NK-92 treated with Interleukin-12 subunit alpha and Interleukin-12 subunit beta, amount 100 ng/mL, for 24 hours (cell line): ENCODE data around the gene ZNF383.
A peak's percentile ranks its signal among the peaks of the same experiment; 100 is the strongest.
"Not testable (repeated sequence)": the region's sequence is repeated elsewhere in the genome, so short reads cannot be mapped to it uniquely, and the experiment has no call there.

Experiments
- DNase-seq: peaks from one replicate; lab custom pipeline; 2025; lab: John Stamatoyannopoulos, UW

ZNF383 gene

DNA sequence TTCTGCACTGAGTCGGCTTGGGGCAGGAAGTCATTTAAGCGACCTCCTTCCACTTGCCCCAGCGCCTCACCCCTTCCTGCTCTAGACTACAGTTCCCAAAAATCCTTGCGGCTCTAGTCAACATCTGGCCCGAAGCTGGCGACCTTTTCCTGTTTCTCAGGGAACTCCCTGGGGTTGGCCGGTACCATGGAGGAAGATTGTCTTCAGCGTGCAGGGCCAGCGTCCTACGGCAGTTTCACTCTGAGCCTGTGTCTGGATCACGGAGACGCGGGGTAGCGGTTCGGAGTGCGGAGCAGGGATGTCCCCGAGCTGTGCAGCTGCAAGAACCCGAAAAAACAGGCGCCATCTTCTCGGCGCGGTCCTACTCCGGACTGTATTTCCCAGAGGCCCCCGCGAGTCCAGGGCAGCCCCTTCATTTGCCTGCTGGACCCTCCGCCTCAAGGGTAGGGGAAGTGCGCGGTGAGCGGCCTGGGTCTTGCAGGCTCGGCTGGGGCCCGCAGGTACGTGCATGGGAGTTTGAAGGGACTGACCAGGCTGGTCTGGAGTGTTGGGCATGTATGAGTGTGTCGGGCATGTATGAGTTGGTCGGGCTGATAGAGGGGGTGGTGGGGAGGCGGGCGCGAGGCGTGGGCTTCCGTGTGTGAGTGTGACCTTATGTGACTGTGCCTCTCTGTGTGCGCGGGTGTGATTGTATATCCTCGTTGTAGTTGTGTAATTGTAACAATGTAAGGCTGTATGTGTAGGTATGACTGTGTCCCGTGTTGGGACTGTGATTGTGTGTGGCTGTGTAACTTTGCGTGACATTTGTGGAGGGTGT is at the start of gene ZNF383:
ZNF383 (plus strand) TSS at position 440 of the 817 bp plus-strand sequence. CDS start 12,240 bp downstream, outside the sequence.
- peak; percentile 79 for DNase-seq

DNA sequence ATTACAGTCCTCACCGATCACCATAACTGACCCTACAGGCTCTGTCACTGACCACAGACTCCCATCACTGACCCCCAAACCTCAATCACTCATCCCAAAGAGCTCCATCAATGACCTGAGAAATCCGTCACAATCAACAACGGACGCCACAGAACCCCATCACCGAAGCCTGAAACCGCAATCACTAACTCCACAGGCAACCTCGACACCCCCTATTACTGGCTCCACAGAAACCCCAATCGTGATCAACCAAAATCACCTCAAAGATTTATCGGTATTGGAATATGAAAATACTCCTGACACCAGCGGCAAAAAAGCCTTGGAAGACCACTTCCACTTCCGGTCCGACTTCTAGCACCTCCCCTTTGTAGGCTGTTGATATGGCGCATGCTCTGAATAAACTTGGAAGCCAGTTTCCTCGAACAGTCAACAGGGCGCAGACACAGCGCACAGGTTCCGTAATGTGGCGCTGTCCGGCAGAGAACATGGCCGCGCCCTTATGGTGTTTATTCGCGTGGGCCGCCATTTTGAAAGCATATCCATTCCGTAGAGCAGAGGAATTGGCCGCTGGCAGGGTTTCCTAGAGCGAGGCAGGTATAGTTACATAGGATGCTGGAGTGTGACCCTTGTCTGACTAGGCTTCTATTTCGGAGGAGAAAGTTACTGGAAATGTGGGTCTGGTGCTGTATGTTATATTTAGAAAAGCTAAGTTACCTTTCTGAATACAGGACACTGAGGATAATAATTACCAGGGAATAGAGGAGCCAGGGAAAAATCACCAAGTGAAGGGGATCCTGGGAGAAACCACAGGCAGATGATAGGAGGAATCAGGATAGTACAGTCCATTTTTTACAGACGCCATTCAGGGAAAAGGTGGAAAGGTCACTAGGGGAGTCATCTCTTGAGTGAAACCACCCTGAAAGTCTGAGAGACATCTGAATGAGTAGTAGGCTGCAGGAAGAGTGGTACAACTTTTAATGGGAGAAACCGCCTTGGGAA is 45.3 kb upstream of the ZNF383 start, which contains the start of gene ZNF585A:
ZNF585A (minus strand) TSS at position 328 of the 999 bp plus-strand sequence. CDS start 2,785 bp downstream, outside the sequence.
- peak; percentile 4 for DNase-seq

DNA sequence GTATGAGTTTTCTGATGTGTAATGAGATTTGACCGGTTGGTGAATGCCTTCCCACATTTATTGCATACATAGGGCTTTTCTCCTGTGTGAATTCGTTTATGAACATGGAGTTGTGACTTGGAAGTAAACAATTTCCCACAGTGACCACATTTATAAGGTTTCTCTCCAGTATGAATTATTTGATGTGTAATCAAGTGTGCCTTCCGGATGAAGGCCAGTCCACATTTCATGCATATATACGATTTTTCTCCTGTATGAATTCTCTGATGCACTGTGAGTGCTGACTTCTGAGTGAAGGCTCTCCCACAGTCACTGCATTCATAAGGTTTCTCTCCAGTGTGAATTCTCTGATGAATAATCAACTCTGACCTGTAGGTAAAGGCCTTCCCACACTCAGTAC is 31.9 kb upstream of the ZNF383 start:
- DNase-seq = not testable (repeated sequence)

DNA sequence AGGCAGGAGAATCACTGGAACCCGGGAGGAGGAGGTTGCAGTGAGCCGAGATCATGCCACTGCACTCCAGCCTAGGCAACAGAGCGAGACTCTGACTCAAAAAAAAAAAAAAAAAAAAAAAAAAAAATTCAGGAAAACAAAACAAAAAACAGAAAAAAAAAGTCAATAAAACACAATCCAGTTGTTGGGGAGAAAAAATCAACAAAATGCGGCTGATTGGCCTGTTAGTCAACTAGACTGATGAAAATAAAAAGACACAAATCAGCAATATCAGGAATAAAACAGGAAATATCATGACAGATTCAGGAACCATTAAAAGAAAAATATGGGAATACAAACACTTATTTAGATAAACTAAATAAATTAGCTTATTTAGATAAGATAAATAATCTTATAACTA is 22.8 kb upstream of the ZNF383 start:
- not testable (repeated sequence) for DNase-seq

DNA sequence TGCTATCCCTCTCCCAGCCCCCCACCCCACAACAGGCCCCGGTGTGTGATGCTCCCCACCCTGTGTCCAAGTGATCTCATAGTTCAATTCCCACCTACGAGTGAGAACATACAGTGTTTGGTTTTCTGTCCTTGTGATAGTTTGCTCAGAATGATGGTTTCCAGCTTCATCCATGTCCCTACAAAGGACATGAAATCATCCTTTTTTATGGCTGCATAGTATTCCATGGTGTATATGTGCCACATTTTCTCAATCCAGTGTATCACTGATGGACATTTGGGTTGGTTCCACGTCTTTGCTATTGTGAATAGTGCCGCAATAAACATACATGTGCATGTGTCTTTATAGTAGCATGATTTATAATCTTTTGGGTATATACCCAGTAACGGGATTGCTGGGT is 20.9 kb upstream of the ZNF383 start:
- not testable (repeated sequence) for DNase-seq

DNA sequence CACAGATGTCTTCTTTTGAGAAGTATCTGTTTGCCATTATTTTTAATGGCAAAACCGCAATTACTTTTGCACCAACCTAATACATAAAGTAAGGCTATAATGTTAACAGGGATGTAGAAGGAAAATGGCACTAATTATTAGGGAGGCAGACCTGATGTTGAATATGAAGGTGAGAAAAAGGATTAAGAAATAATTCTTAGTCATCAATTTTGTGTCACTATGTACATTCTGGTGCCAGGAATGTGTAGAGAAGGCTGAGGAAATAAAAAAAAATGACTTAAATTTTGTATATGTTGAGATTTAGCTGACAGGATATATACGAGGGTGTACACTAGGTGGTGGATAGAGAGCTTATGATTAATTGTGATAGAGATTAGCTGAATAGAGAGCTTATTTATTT is 20.2 kb upstream of the ZNF383 start:
- DNase-seq = no peak

DNA sequence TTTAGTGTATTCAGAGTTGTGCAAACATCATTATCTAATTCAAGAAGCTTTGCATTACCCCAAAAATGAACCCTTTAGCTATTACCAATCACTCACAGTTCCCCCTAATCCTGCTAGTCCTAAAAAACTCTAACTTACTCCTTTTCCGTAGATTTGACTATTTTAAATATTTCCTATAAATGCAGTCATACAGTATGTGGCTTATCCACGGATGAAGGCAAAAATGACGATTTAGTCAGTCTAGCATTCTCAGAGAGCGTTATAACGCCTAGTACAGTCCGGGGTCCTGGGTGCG is 587 bp upstream of the ZNF383 start:
- DNase-seq = no peak

DNA sequence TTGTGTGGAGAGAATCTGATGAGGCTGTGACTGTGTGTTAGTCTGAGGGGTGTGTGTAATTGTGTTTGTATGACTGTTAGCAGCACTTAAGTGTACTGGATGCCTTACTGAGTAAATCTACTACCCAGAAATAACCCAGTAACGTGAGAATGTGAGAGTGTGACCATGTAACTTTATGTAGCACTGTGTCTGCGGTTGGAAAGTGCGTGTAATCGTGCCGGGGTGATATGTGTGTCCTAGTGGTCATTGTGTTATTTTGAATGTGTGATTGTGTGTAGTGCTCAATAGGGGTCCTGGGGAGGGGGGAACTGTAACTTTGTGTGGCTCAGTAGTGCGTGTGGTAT is 550 bp downstream of the ZNF383 start:
- DNase-seq = no peak

DNA sequence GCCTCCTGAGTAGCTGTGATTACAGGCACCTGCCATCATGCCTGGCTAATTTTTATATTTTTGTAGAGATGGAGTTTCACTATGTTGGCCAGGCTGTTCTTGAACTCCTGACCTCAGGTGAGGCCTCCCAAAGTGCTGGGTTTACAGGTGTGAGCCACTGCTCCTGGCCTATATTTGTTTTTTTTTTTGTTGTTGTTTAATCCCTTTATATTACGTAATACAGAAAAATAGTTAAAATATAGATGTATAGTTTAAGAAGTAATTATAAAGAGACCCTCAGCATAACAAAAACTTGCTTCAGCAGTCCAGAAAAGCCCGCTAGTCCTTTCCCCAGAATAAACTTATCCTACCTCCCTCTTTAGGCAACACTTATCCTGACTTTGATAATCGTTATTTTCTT is 2.4 kb downstream of the ZNF383 start:
- no peak for DNase-seq

DNA sequence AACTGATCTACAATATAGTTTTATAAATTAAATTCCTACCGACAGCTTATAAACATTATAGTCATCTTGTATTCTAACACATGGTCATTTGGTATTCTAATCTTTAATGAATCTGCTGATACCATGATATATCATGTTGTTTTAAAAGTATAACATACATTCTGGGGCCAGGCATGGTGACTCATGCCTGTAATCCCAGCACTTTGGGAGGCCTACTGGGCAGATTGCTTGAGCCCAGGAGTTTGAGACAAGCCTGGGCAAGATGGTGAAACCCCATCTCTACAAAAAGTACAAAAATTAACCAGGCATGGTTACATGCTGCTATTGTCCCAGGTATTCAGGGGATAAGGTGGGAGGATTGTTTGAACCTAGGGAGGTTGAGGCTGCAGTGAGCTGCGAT is 3.1 kb downstream of the ZNF383 start:
- DNase-seq = no peak

DNA sequence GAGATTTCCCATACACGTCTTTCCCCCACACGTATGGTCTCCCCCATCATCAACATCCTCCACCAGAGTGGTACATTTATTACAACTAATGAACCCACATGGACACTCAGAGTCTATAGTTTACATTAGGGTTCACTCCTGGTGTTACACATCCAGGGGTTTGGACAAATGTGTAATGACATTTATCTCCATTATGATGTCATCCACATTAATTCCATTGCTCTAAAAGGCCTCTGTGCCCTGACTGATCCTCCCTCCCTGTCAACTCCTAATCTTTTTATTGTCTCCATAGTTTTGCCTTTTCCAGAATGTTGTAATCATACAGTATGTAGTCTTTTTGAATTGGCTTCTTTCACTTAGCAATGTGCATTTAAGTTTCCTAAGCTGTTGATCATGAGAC is 8.2 kb downstream of the ZNF383 start:
- no peak for DNase-seq

DNA sequence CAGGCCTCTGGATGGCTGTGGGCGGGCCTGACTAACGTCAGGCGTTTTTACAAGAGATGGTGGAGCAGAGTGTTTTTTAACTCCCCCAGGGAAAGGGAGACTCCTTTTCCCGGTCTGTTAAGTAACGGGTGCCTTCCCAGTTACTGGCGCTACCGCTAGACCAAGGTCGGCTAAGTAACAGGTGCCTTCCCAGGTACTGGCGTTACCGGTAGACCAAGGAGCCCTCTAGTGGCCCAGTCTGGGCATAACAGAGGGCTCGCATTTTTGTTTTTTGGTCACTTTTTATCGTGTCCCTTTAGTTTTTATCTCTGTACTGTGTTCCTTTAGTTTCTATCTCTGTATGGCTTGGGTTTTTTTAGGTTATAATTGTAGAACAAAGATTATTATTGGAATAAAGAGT is 10.0 kb downstream of the ZNF383 start:
- DNase-seq = no peak

DNA sequence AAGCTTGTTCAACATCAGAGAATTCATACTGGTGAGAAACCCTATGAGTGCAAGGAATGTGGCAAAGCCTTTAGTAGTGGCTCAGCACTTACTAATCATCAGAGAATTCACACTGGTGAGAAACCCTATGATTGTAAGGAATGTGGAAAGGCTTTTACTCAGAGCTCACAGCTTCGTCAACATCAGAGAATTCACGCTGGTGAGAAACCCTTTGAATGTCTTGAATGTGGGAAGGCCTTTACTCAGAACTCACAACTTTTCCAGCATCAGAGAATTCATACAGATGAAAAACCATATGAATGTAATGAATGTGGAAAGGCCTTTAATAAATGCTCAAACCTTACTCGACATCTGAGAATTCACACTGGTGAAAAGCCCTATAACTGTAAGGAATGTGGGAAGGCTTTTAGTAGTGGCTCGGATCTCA is 25.2 kb downstream of the ZNF383 start:
- DNase-seq = no peak

DNA sequence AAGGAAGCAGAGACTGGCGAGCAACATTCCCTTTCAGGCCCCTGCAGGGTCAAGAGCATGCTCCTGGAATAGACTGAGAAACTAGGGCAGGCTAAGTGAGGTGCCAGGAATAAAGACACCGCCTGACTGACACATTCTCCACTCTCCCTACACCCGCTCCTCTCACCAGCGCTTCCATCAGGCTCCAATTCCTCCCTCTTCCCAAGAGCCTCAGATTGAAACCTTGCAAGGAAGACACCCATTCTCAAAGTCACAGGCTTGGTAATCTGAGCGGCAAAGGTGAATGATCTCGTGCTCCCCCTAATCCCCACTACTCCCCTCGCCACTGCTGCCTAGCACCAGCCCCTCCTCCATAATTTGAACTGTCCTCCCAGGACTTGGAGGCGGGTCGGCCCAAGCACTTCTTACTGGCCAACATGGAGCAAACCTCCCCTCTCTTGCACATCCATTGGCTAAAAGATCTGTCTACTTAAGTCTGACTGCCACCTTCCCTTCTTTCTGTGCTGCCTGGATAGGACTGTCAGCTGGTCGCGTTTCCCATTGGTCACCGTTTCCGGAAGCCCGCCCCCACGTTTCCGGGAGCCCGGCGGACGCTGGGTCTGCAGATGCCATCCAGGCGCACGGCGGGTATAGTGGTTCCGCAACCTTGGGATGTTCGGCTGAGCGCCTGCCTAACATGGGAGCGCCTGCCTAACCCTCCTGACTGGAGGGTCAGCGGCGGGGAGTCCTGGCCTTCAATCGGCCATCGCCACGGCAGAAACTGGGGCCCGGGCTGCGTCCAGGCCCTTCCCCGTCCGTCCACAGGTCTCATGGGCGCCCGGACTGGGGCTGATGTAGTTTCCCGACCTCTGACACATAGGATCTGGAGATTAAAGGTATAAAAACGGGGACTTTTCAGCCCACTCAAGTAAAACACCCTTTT is 33.6 kb downstream of the ZNF383 start:
- DNase-seq = no peak

DNA sequence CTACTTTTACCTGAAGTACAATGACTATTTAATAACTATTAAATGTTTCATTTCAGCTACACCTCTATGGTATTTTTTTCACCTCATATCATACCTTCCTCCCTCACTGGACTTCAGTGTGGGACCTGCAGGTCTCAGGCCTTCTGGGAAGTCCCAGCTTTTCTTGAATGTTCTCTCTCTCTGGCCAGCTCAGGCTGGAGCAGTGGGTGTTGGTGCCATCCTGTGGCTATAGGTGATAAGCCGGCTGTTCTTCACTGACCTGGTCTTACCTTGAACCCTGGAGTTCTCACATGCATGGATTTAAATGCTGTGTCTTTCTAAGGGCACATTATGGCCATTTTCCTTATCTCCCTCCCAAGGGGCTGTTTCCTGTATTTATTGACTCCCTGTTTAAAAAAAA is 45.0 kb downstream of the ZNF383 start:
- not testable (repeated sequence) for DNase-seq

DNA sequence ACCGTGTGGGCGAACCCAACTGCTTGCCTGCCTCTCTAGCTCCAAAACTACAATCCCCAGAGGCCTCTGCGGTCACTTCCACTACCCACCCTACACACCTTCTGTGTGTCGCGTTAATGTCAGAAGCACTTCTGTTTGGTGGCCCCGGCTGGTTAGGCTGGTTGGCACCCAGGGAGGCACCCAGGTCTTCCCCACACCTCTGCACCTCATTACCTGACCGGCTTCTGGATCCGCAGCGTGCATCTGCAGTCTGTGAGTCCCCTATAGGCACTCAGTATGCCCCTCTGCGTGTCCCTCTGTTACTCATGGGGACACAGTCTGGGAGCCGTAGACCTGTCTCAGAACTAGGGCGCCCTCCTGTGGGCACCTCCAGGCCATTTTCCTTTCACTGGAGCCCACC is 49.0 kb downstream of the ZNF383 start:
- not testable (repeated sequence) for DNase-seq

DNA sequence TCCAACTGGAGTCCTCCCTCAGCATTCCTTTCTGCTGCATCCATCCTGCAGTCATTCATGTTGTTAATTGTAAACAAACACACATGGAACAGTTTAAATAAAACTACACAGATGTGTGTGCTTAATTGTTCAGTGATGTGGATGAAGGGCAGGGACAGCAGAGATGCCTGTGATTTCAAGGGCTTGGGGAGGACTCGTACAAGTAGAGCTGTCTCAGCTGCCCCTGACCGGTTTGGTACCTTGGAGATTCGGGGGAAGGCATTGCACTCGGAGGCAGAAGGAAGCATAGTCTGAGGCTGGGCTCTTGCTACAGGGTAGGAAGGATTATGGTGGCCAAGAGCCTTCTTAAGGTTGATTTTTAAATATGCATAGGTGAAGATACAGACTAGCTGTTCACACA is 49.7 kb downstream of the ZNF383 start:
- DNase-seq = not testable (repeated sequence)

DNA sequence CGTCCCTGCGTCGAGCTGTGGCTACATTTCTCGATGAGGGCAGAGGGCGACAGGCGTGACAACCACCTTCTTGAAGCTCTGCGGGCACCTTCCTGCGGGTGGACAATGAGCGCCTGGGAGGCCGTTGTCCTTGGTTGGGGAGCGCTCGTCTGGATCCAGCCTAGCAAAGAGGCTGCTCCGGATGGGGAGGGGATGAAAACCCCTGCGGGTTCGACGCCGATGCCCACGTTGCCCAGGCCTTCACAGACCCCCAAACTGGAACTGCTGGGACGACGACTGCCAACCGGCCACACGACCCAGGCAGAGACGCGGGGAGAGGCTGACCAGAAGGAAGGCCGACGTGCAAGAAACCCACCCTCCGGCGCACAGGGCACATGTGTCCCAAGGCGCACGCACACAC is 62.6 kb downstream of the ZNF383 start:
- not testable (repeated sequence) for DNase-seq

DNA sequence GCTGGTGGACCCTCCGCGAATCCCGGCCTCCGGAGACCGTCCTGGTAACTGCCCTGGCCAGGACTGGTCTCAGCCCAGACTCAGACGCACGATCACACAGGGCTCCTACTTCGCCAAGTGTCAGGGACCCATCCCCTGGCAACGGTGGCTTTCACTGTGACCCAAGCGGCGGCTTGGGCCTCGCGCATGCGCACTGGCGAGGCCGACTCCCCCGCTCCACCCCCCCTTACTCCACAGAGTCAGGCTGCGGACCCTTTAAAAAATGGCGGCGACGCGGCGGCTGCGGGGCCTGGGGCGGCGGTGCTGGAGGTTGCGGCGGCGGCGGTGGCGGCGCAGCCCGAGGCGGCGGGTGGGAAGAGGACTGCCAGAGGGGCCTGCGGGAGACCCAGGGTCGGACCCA is 66.0 kb downstream of the ZNF383 start:
- DNase-seq = not testable (repeated sequence)

DNA sequence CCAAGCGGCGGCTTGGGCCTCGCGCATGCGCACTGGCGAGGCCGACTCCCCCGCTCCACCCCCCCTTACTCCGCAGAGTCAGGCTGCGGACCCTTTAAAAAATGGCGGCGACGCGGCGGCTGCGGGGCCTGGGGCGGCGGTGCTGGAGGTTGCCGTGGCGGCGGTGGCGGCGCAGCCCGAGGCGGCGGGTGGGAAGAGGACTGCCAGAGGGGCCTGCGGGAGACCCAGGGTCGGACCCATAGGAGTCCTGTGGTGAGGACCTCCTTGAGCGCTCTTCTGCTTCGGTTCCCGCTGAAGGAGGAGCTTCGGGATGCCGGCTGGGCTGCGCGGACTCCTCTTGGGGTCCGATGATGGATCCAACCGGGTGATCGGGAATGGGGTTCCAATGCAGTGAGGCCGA is 71.2 kb downstream of the ZNF383 start:
- not testable (repeated sequence) for DNase-seq

DNA sequence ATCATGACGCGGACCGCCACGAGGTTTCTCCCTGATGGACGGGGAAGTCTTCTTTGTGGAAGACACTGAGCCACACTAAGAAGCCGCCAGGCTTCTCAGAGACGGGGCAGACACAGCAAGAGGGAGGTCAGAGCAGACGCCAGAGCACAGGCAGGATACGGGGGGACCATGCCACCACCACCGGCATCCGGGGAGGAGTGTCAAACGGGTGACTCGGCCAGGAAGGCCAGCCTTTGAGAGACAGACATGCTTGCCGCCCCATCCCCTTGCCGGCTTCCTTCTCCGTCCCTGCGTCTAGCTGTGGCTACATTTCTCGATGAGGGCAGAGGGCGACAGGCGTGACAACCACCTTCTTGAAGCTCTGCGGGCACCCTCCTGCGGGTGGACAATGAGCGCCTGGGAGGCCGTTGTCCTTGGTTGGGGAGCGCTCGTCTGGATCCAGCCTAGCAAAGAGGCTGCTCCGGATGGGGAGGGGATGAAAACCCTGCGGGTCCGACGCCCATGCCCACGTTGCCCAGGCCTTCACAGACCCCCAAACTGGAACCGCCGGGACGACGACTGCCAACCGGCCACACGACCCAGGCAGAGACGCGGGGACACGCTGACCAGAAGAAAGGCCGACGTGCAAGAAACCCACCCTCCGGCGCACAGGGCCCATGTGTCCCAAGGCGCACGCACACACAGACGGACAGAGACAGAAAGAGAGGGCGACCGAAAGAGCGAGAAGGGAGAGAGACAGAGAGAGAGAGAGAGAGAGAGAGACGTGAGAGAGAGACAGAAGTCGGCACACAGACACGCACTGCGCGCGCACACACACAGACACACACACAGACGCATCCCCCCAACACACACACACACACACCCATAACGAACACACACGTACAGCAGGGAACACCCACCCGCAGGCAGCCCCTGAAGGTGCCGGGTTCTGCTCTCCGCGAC is 75.3 kb downstream of the ZNF383 start:
- DNase-seq = not testable (repeated sequence)
